DOHH2 (cell line): ENCODE measurements around the gene SEPHS2.

Experiments used
- H3F3A ChIP-seq: fragments of 200-600 bp; sonication (generic), shearing (Covaris generic); 2 replicates; pipeline ENCODE4 v1.6.0; 2016; ENCODE audit warnings: antibody characterized with exemption, mild to moderate bottlenecking; ENCODE audit not compliant: control insufficient read depth, insufficient read depth
- H3K27ac ChIP-seq: fragments of 200-600 bp; sonication (generic); 2 replicates; pipeline ENCODE4 v1.5.1; 2014; ENCODE audit warnings: low read depth, mild to moderate bottlenecking, low read length, moderate library complexity
- H3K27me3 ChIP-seq: fragments of 200-600 bp; sonication (generic); 2 replicates; pipeline ENCODE4 v1.6.1; 2014; ENCODE audit warnings: mild to moderate bottlenecking, low read length, mixed read lengths; ENCODE audit not compliant: control insufficient read depth
- H3K36me3 ChIP-seq: fragments of 200-600 bp; sonication (generic); 2 replicates; pipeline ENCODE4 v1.6.1; 2014; ENCODE audit warnings: mild to moderate bottlenecking, low read length, moderate library complexity, mixed read lengths; ENCODE audit not compliant: control insufficient read depth
- H3K4me1 ChIP-seq: fragments of 200-600 bp; sonication (generic); 2 replicates; pipeline ENCODE4 v1.6.1; 2014; ENCODE audit warnings: mild to moderate bottlenecking, low read length, mixed read lengths; ENCODE audit not compliant: control insufficient read depth
- H3K4me2 ChIP-seq: fragments of 200-600 bp; sonication (generic); 2 replicates; pipeline ENCODE4 v1.6.0; 2014; ENCODE audit warnings: mild to moderate bottlenecking, low read length, moderate library complexity
- H3K4me3 ChIP-seq: fragments of 200-600 bp; sonication (generic); 2 replicates; pipeline ENCODE4 v1.5.1; 2014; ENCODE audit warnings: mild to moderate bottlenecking, low read length, mixed read lengths
- H3K79me2 ChIP-seq: fragments of 200-600 bp; sonication (generic); 2 replicates; pipeline ENCODE4 v1.6.1; 2014; ENCODE audit warnings: mild to moderate bottlenecking, low read length, mixed read lengths; ENCODE audit not compliant: control insufficient read depth
- H3K9me2 ChIP-seq: fragments of 200-600 bp; sonication (generic); replicated peaks from 2 replicates; pipeline ENCODE4 v1.6.1; 2014; ENCODE audit warnings: mild to moderate bottlenecking, low read length, mixed read lengths; ENCODE audit not compliant: control insufficient read depth
- H3K9me3 ChIP-seq: fragments of 200-600 bp; sonication (generic); 2 replicates; pipeline ENCODE4 v1.6.1; 2014; ENCODE audit warnings: antibody characterized with exemption, low read length, mixed read lengths; ENCODE audit not compliant: control insufficient read depth, insufficient read depth
- H4K20me1 ChIP-seq: fragments of 200-600 bp; sonication (generic); 2 replicates; pipeline ENCODE4 v1.6.0; 2014; ENCODE audit warnings: low read depth, mild to moderate bottlenecking, antibody characterized with exemption, low read length, moderate library complexity; ENCODE audit not compliant: control insufficient read depth, insufficient read depth
- EZH2phosphoT487 ChIP-seq: fragments of 200-600 bp; sonication (generic); IDR thresholded peaks from 2 replicates; pipeline ENCODE4 v1.6.1; 2017; ENCODE audit warnings: borderline replicate concordance, mild to moderate bottlenecking, antibody characterized with exemption, low read length, moderate library complexity, mixed read lengths
- TF ChIP-seq, protein P1 (sequence below): fragments of 200-600 bp; sonication (generic); IDR thresholded peaks from one replicate; pipeline ENCODE4 v1.5.1; 2014; ENCODE audit warnings: antibody characterized with exemption, mild to moderate bottlenecking, low read depth, low read length; ENCODE audit not compliant: poor library complexity, severe bottlenecking

SEPHS2 gene, protein sequence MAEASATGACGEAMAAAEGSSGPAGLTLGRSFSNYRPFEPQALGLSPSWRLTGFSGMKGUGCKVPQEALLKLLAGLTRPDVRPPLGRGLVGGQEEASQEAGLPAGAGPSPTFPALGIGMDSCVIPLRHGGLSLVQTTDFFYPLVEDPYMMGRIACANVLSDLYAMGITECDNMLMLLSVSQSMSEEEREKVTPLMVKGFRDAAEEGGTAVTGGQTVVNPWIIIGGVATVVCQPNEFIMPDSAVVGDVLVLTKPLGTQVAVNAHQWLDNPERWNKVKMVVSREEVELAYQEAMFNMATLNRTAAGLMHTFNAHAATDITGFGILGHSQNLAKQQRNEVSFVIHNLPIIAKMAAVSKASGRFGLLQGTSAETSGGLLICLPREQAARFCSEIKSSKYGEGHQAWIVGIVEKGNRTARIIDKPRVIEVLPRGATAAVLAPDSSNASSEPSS

DNA sequence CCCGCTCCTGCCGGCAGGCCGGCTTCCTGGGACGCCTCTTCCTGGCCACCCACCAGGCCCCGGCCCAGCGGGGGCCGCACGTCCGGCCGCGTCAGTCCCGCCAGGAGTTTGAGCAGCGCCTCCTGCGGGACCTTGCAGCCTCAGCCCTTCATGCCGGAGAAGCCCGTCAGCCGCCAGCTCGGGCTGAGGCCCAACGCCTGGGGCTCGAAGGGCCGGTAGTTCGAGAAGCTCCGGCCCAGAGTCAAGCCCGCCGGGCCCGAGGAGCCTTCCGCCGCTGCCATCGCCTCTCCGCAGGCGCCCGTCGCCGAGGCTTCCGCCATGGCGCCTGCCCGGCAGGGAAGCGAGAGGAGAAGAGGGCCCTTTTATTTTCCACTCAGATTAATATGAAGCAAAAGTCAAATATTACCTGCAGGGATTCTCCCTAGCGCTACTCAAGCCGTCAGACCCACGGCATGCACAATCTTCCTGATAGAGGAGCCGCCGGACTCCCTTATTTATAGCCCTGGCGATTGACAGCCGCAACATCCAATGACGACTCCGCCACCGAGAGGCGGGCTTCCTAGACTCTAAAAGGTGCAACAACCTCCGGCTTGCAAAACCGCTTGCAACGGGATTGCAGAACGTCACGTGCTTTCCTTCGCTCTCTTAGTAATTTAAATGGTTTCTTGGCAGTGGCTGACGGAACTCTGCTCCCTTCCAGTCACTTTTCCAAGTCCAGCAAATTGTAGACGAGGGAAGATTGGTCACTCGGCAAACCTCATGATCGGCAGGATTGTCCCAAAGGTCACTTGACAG is at the start of gene SEPHS2:
TSS of gene SEPHS2 (minus strand) at position 467 of the 795 bp plus-strand sequence. CDS start at position 320, 147 bp downstream.
- no peak for TF ChIP-seq EZH2phosphoT487
- TF ChIP-seq, protein P1, sequence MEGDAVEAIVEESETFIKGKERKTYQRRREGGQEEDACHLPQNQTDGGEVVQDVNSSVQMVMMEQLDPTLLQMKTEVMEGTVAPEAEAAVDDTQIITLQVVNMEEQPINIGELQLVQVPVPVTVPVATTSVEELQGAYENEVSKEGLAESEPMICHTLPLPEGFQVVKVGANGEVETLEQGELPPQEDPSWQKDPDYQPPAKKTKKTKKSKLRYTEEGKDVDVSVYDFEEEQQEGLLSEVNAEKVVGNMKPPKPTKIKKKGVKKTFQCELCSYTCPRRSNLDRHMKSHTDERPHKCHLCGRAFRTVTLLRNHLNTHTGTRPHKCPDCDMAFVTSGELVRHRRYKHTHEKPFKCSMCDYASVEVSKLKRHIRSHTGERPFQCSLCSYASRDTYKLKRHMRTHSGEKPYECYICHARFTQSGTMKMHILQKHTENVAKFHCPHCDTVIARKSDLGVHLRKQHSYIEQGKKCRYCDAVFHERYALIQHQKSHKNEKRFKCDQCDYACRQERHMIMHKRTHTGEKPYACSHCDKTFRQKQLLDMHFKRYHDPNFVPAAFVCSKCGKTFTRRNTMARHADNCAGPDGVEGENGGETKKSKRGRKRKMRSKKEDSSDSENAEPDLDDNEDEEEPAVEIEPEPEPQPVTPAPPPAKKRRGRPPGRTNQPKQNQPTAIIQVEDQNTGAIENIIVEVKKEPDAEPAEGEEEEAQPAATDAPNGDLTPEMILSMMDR = peak; percentile 59
- H3K4me2 ChIP-seq = peak within 1 kb of the TSS; percentile 96
- peaks cover 33% of the 10 kb centered on the region for H3K36me3 ChIP-seq
- H3K9me2 ChIP-seq = no peaks in the 10 kb centered on the region
- peaks cover 42% of the 10 kb centered on the region for H3K79me2 ChIP-seq
- H3K4me1 ChIP-seq = peaks cover 58% of the 10 kb centered on the region
- H3K9me3 ChIP-seq = no peaks in the 10 kb centered on the region
- peak within 1 kb of the TSS; percentile 76 for H3K27ac ChIP-seq
- peaks cover 34% of the 10 kb centered on the region for H3F3A ChIP-seq
- H4K20me1 ChIP-seq = peaks cover 21% of the 10 kb centered on the region
- peak within 1 kb of the TSS; percentile 91 for H3K4me3 ChIP-seq
- no peaks in the 10 kb centered on the region for H3K27me3 ChIP-seq

- TF ChIP-seq, protein P1 = no peak
- no peak for TF ChIP-seq EZH2phosphoT487
- Histone ChIP-seq H3K4me1 (no peaks in the 10 kb centered on the region), H3K79me2 (peaks cover 4% of the 10 kb centered on the region; the same call in 1 of the 2 replicates), H3K4me2 (no peak overlapping the region), H4K20me1 (no peaks in the 10 kb centered on the region), H3K36me3 (peaks cover 80% of the 10 kb centered on the region), H3K4me3 (no peak overlapping the region), H3F3A (peaks cover 5% of the 10 kb centered on the region; the same call in 1 of the 2 replicates), H3K27ac (no peak overlapping the region), H3K9me2 (no peaks in the 10 kb centered on the region), H3K27me3 (no peaks in the 10 kb centered on the region), H3K9me3 (no peaks in the 10 kb centered on the region)
Measured at GRCh38 chr16:30494709-30495108, 49.0 kb upstream of the SEPHS2 start.

GRCh38 chr16:30493941-30494488 is 48.3 kb upstream of the SEPHS2 start:
- no peak overlapping the region for H3K4me3 ChIP-seq
- peaks cover 5% of the 10 kb centered on the region; the same call in 1 of the 2 replicates for H3F3A ChIP-seq
- TF ChIP-seq, protein P1 = no peak
- TF ChIP-seq EZH2phosphoT487 = no peak
- no peaks in the 10 kb centered on the region for H3K27me3 ChIP-seq
- no peaks in the 10 kb centered on the region for H3K4me1 ChIP-seq
- no peaks in the 10 kb centered on the region for H3K9me3 ChIP-seq
- H3K79me2 ChIP-seq = peaks cover 4% of the 10 kb centered on the region; the same call in 1 of the 2 replicates
- peaks cover 83% of the 10 kb centered on the region for H3K36me3 ChIP-seq
- no peak overlapping the region for H3K27ac ChIP-seq
- H4K20me1 ChIP-seq = no peaks in the 10 kb centered on the region
- H3K9me2 ChIP-seq = no peaks in the 10 kb centered on the region
- no peak overlapping the region for H3K4me2 ChIP-seq
